Upper lobe of left lung (tissue), 6 donors: ENCODE results near the gene GALNT16. TPM values are rescaled to one million over a fixed set of nuclear protein-coding genes. Genes with fewer than 3 reads are reported as not detected.
A peak's percentile ranks its signal among the peaks of the same experiment; 100 is the strongest.

Source experiments
- ATAC-seq, 2 donors: fragments of 200-7000 bp; cut with Tn5 transposase; one replicate each; pipeline ENCODE4 v1.9.1; 2022; ENCODE audit warnings: mild to moderate bottlenecking in 2 of 2, moderate library complexity in 2 of 2; ENCODE audit not compliant: low FRiP score in 2 of 2
- DNase-seq, 2 donors: peaks; one replicate each; pipeline ENCODE4 v3.0.0-alpha.2; 2019 to 2020
- H3K27ac ChIP-seq, 4 donors: fragments of 200-600 bp; sonication (generic); one replicate each; pipeline ENCODE4 v1.5.1; 2016 to 2019
- H3K27me3 ChIP-seq, 4 donors: fragments of 200-600 bp; sonication (generic); one replicate each; pipeline ENCODE4 v1.5.1; 2017 to 2019
- H3K36me3 ChIP-seq, 4 donors: fragments of 200-600 bp; sonication (generic); one replicate each; pipeline ENCODE4 v1.5.1; 2016 to 2019
- H3K4me1 ChIP-seq, 4 donors: fragments of 200-600 bp; sonication (generic); one replicate each; pipeline ENCODE4 v1.5.1; 2018 to 2019
- H3K4me3 ChIP-seq, 4 donors: fragments of 200-600 bp; sonication (generic); one replicate each; pipeline ENCODE4 v1.5.1; 2017 to 2019; ENCODE audit warnings: mild to moderate bottlenecking in 2 of 4, moderate library complexity in 1 of 4
- H3K9me3 ChIP-seq, 4 donors: fragments of 200-600 bp; sonication (generic); one replicate each; pipeline ENCODE4 v1.5.1; 2018 to 2019
- CTCF ChIP-seq, 6 experiments: fragments of 450-650 bp in 4 of 6; fragments of 200-600 bp in 2 of 6; sonication (generic) in 2 of 6; IDR thresholded peaks; one replicate each; pipeline ENCODE4 v1.5.1; 2016 to 2019; ENCODE audit warnings: antibody characterized with exemption in 6 of 6
- EP300 ChIP-seq, 4 donors: sonication (generic); formaldehyde crosslinking; IDR thresholded peaks; one replicate each; pipeline ENCODE4 v1.5.1; 2017; ENCODE audit warnings: antibody characterized with exemption in 4 of 4, control low read depth in 2 of 4
- POLR2A ChIP-seq, 4 donors: fragments of 450-650 bp; IDR thresholded peaks; one replicate each; pipeline ENCODE4 v1.5.1; 2016 to 2017; ENCODE audit warnings: antibody characterized with exemption in 4 of 4, mild to moderate bottlenecking in 2 of 4
- POLR2AphosphoS5 ChIP-seq, 2 donors: sonication (generic); formaldehyde crosslinking; IDR thresholded peaks; one replicate each; pipeline ENCODE4 v1.5.1; 2017; ENCODE audit warnings: antibody characterized with exemption in 2 of 2
- WGBS, 2 donors: methylation state at CpG; one replicate each; pipeline ENCODE4 v1.1.5; 2017 to 2018; 5-methylcytosine and 5-hydroxymethylcytosine counted together
- total RNA-seq, 6 donors: library from RNA; depleted of rRNA in 4 of 6; stranded (reverse); fragments of >200 nt in 4 of 6; gene quantifications; one replicate each; pipeline versions ENCODE4 v1.1.0 to v1.2.1, GENCODE V29; 2016 to 2021
- donor health status: DM: no; HTN: no; CAD: no; lungs with moderate emphysema.
- donor health status: DM: no; HTN: yes; CAD: no; lungs with severe emphysema.

The GALNT16 gene
- total RNA-seq, 6 donors from 2014 or later: under 0.01 to 8.4 (median 1.3) TPM

GRCh38 chr14:69263771-69264170, 3.8 kb downstream of the GALNT16 start:
- no peak for ATAC-seq
- H3K27me3 ChIP-seq: peaks cover 1 to 23% (median 19%) of the 10 kb centered on the region in 4 donors
- no peak overlapping the region for H3K27ac ChIP-seq
- H3K4me1 ChIP-seq: peaks cover 24 to 29% (median 27%) of the 10 kb centered on the region in 4 donors
- H3K9me3 ChIP-seq: no peaks in the 10 kb centered on the region
- WGBS, 2 donors: 79% methylated on average over 7 to 8 of the region's 8 CpGs
- H3K36me3 ChIP-seq: no peaks in the 10 kb centered on the region
- DNase-seq: no peak
- no peak overlapping the region for H3K4me3 ChIP-seq
- TF ChIP-seq EP300 (IDR thresholded peaks at IDR 0.05) (no peak), CTCF (IDR thresholded peaks at IDR 0.05) (no peak), POLR2A (IDR thresholded peaks at IDR 0.05) (no peak), POLR2AphosphoS5 (IDR thresholded peaks at IDR 0.05) (no peak)

GRCh38 chr14:69266572-69267345, 6.8 kb downstream of the GALNT16 start:
- DNase-seq: peak in 1 of 2 donors; percentile 51
- no peak for TF ChIP-seq POLR2A (IDR thresholded peaks at IDR 0.05)
- no peak for TF ChIP-seq CTCF (IDR thresholded peaks at IDR 0.05)
- no peak for TF ChIP-seq POLR2AphosphoS5 (IDR thresholded peaks at IDR 0.05)
- TF ChIP-seq EP300 (IDR thresholded peaks at IDR 0.05): no peak
- Histone ChIP-seq H3K36me3 (no peaks in the 10 kb centered on the region), H3K9me3 (no peaks in the 10 kb centered on the region), H3K4me1 (peaks cover 0 to 2% (median 0%) of the 10 kb centered on the region in 4 donors), H3K27me3 (no peaks in the 10 kb centered on the region), H3K4me3 (no peak overlapping the region), H3K27ac (no peak overlapping the region)
- 87 to 89% methylated on average over 7 to 8 of the region's 8 CpGs for WGBS, 2 donors
- no peak for ATAC-seq

GRCh38 chr14:69267492-69267891, 7.5 kb downstream of the GALNT16 start:
- Histone ChIP-seq H3K4me1 (no peaks in the 10 kb centered on the region), H3K27ac (no peak overlapping the region), H3K4me3 (no peak overlapping the region), H3K36me3 (no peaks in the 10 kb centered on the region), H3K27me3 (no peaks in the 10 kb centered on the region), H3K9me3 (no peaks in the 10 kb centered on the region)
- ATAC-seq: no peak
- DNase-seq: no peak
- WGBS, 2 donors: 85 to 89% methylated on average over 4 of the region's 4 CpGs
- TF ChIP-seq CTCF (IDR thresholded peaks at IDR 0.05) (no peak), POLR2A (IDR thresholded peaks at IDR 0.05) (no peak), POLR2AphosphoS5 (IDR thresholded peaks at IDR 0.05) (no peak), EP300 (IDR thresholded peaks at IDR 0.05) (no peak)

- H3K27ac ChIP-seq: no peak overlapping the region
- no peaks in the 10 kb centered on the region for H3K36me3 ChIP-seq
- H3K9me3 ChIP-seq: no peaks in the 10 kb centered on the region
- whole genome bisulfite sequencing, 2 donors: 72 to 82% methylated on average over 2 of the region's 2 CpGs
- TF ChIP-seq CTCF (IDR thresholded peaks at IDR 0.05): no peak
- no peak for TF ChIP-seq POLR2AphosphoS5 (IDR thresholded peaks at IDR 0.05)
- no peak for TF ChIP-seq POLR2A (IDR thresholded peaks at IDR 0.05)
- no peak for TF ChIP-seq EP300 (IDR thresholded peaks at IDR 0.05)
- no peaks in the 10 kb centered on the region for H3K27me3 ChIP-seq
- no peak overlapping the region for H3K4me3 ChIP-seq
- H3K4me1 ChIP-seq: no peaks in the 10 kb centered on the region
- no peak for ATAC-seq
- no peak for DNase-seq
Observed at GRCh38 chr14:69268223-69268622, 8.3 kb downstream of the GALNT16 start.

- Histone ChIP-seq H3K4me1 (no peaks in the 10 kb centered on the region), H3K36me3 (no peaks in the 10 kb centered on the region), H3K4me3 (no peak overlapping the region), H3K27me3 (no peaks in the 10 kb centered on the region), H3K27ac (no peak overlapping the region), H3K9me3 (no peaks in the 10 kb centered on the region)
- WGBS, 2 donors: 70 to 80% methylated on average over 4 of the region's 4 CpGs
- TF ChIP-seq EP300 (IDR thresholded peaks at IDR 0.05): no peak
- no peak for TF ChIP-seq POLR2A (IDR thresholded peaks at IDR 0.05)
- no peak for TF ChIP-seq CTCF (IDR thresholded peaks at IDR 0.05)
- TF ChIP-seq POLR2AphosphoS5 (IDR thresholded peaks at IDR 0.05): no peak
- ATAC-seq (no peak), DNase-seq (no peak)
Observed at GRCh38 chr14:69268763-69269162, 8.8 kb downstream of the GALNT16 start.
